A549 (cell line): ENCODE data around the gene RPRD1A. TPM values are rescaled to one million over a fixed set of nuclear protein-coding genes. Genes with fewer than 3 reads are reported as not detected.
"Not testable (repeated sequence)": the region's sequence is repeated elsewhere in the genome, so short reads cannot be mapped to it uniquely, and the experiment has no call there.

ENCODE experiments used
- ATAC-seq, 2 experiments: fragments of 200-7000 bp in 1 of 2; fragments of >200 bp in 1 of 2; cut with Nextera tagmentation in 1 of 2; cut with Tn5 transposase in 1 of 2; 3 replicates each; pipeline versions ENCODE4 v1.8.0 to v1.9.1; 2018 to 2020; ENCODE audit warnings: mild to moderate bottlenecking in 1 of 2, moderate library complexity in 1 of 2
- CTCF ChIA-PET: fragments of 300-600 bp; sonication (Branson Sonifier 250); formaldehyde crosslinking; extraction: SDS; loops from one replicate; lab custom pipeline; 2021; ENCODE audit warnings: antibody characterized with exemption, inconsistent platforms; lab: Yijun Ruan, JAX
- POLR2A ChIA-PET: fragments of 350-600 bp; formaldehyde crosslinking; extraction: SDS; loops from one replicate; lab custom pipeline; 2021; ENCODE audit warnings: antibody characterized with exemption, inconsistent platforms; lab: Yijun Ruan, JAX
- DNase-seq, 2 experiments: peaks; one replicate each; pipeline versions ENCODE4 v3.0.0 to v3.0.0-alpha.2; 2011 to 2016; ENCODE audit warnings: low read depth in 1 of 2, low spot score in 1 of 2
- FAIRE-seq: peaks from 2 replicates; lab custom pipeline; 2011; peaks lifted over from hg19 to GRCh38; lab: Jason Lieb, UNC
- H3K27ac ChIP-seq, 2 experiments: fragments of >200 bp; sonication (Bioruptor Twin); formaldehyde crosslinking; 3 replicates each; pipeline ENCODE4 v1.5.1; 2016 to 2017
- H3K4me1 ChIP-seq: fragments of >200 bp; sonication (Bioruptor Twin); formaldehyde crosslinking; 3 replicates; pipeline ENCODE4 v1.6.1; 2016
- H3K4me2 ChIP-seq: fragments of >200 bp; sonication (Bioruptor Twin); formaldehyde crosslinking; 3 replicates; pipeline ENCODE4 v1.6.1; 2016
- H3K4me3 ChIP-seq: fragments of >200 bp; sonication (Bioruptor Twin); formaldehyde crosslinking; 3 replicates; pipeline ENCODE4 v1.5.1; 2016
- H3K9me3 ChIP-seq: fragments of >200 bp; sonication (Bioruptor Twin); formaldehyde crosslinking; 3 replicates; pipeline ENCODE4 v1.6.1; 2016
- BHLHE40 ChIP-seq: IDR thresholded peaks from 2 replicates; pipeline ENCODE4 v1.6.1; 2012; ENCODE audit warnings: low read depth, low read length, inconsistent platforms
- CBX8 ChIP-seq: fragments of 200-600 bp; sonication (generic); IDR thresholded peaks from 2 replicates; pipeline ENCODE4 v1.6.1; 2016
- CEBPB ChIP-seq, 2 experiments: fragments of >200 bp in 1 of 2; sonication (Bioruptor Twin) in 1 of 2; formaldehyde crosslinking in 1 of 2; IDR thresholded peaks; 2 replicates each; pipeline ENCODE4 v1.6.1; 2012 to 2016
- CHD4 ChIP-seq: fragments of 200-600 bp; sonication (generic); IDR thresholded peaks from 2 replicates; pipeline ENCODE4 v1.6.1; 2016; ENCODE audit warnings: antibody characterized with exemption, mild to moderate bottlenecking, borderline replicate concordance
- E2F6 ChIP-seq: IDR thresholded peaks from 2 replicates; pipeline ENCODE4 v1.6.1; 2012; ENCODE audit warnings: low read depth, borderline replicate concordance
- FOSL2 ChIP-seq, 2 experiments: fragments of 450-650 bp in 1 of 2; fragments of >200 bp in 1 of 2; sonication (Bioruptor Twin) in 1 of 2; formaldehyde crosslinking; IDR thresholded peaks; 2 replicates each; pipeline versions ENCODE4 v1.5.0 to v1.6.1; 2016 to 2020; ENCODE audit warnings: mild to moderate bottlenecking in 1 of 2, moderate library complexity in 1 of 2
- HEYL ChIP-seq: fragments of 250-450 bp; sonication (Bioruptor Pico); IDR thresholded peaks from 2 replicates; pipeline ENCODE4 v1.8.0; 2021; ENCODE audit warnings: mild to moderate bottlenecking, moderate library complexity
- HOXB13 ChIP-seq: fragments of 250-450 bp; sonication (Bioruptor Pico); IDR thresholded peaks from 2 replicates; pipeline ENCODE4 v1.5.0; 2020; ENCODE audit warnings: low read depth, mild to moderate bottlenecking, moderate library complexity
- JUNB ChIP-seq: fragments of >200 bp; sonication (Bioruptor Twin); formaldehyde crosslinking; IDR thresholded peaks from 2 replicates; pipeline ENCODE4 v1.6.1; 2016
- MAFK ChIP-seq: fragments of 450-650 bp; IDR thresholded peaks from 2 replicates; pipeline ENCODE4 v1.6.1; 2014; ENCODE audit not compliant: partially characterized antibody
- POLR2AphosphoS2 ChIP-seq: conservative IDR thresholded peaks from 2 replicates; pipeline ENCODE4 v1.6.1; 2012; ENCODE audit warnings: low read length, improper control_type of control experiment, inconsistent platforms
- RNF2 ChIP-seq: fragments of 200-600 bp; sonication (generic); IDR thresholded peaks from 2 replicates; pipeline ENCODE4 v1.6.1; 2016; ENCODE audit warnings: low read depth, mild to moderate bottlenecking, antibody characterized with exemption, moderate library complexity, borderline replicate concordance
- SMC3 ChIP-seq: fragments of >200 bp; sonication (Bioruptor Twin); formaldehyde crosslinking; IDR thresholded peaks from 3 replicates; pipeline ENCODE4 v1.6.1; 2018; ENCODE audit warnings: inconsistent platforms
- TFCP2L1 ChIP-seq: fragments of 250-450 bp; sonication (Bioruptor Pico); IDR thresholded peaks from 2 replicates; pipeline ENCODE4 v1.5.0; 2021; ENCODE audit warnings: mild to moderate bottlenecking
- TP53 ChIP-seq: fragments of 250-450 bp; sonication (Bioruptor Pico); IDR thresholded peaks from 2 replicates; pipeline ENCODE4 v1.5.0; 2021; ENCODE audit warnings: mild to moderate bottlenecking, moderate library complexity
- ZFP36 ChIP-seq: fragments of 450-650 bp; IDR thresholded peaks from 2 replicates; pipeline ENCODE4 v1.6.1; 2014; ENCODE audit warnings: borderline replicate concordance; ENCODE audit not compliant: partially characterized antibody
- ZNF302 ChIP-seq: fragments of 250-450 bp; sonication (Bioruptor Pico); IDR thresholded peaks from 2 replicates; pipeline ENCODE4 v1.9.0; 2021; ENCODE audit warnings: inconsistent platforms, mild to moderate bottlenecking, moderate library complexity
- WGBS: methylation state at CpG from one replicate; pipeline ENCODE4 v1.1.6; 2017; ENCODE audit errors: missing lambda C conversion rate; 5-methylcytosine and 5-hydroxymethylcytosine counted together
- polyA plus RNA-seq, 4 experiments: library from polyadenylated mRNA; depleted of rRNA in 3 of 4; stranded (reverse); fragments of >200 nt; fragmentation: RNase III in 1 of 4; extraction: RNeasy Plus Mini Kit Qiagen cat#74134 plus additional on column Dnase treatment in 1 of 4; gene quantifications; 2 replicates in 3 of 4; 3 replicates in 1 of 4; pipeline ENCODE4 v1.2.3, GENCODE V29; 2011 to 2017

RPRD1A gene
- polyA plus RNA-seq, 2 of the 4 experiments (the other 2 are of a cell fraction) = 25.8 to 58.2 TPM

DNA sequence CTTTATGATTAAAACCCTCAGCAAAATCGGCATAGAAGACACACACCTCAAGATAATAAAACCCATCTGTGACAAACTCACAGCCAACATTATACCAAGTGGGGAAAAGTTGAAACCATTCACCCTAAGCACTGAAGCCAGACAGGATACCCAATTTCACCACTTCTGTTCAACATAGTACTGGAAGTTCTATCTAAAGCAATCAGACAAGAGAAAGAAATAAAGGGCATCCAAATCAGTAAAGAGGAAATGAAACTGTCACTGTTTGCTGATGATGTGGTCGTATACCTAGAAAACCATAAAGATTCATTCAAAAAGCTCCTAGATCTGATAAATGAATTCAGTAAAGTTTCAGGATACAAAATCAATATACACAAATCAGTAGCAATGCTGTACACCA, 16.4 kb upstream of the RPRD1A start:
- no peak for FAIRE-seq
- no peak for TF ChIP-seq ZFP36
- no peak overlapping the region for H3K27ac ChIP-seq
- no peak for ATAC-seq
- no peak overlapping the region for H3K4me3 ChIP-seq
- ChIA-PET CTCF (no interaction called here), POLR2A (no interaction called here)
- 0 out of 3 replicates have a peak, but pooled peaks cover 4% of the 10 kb centered on the region for H3K9me3 ChIP-seq
- no peak for DNase-seq
- WGBS = 46% methylated on average over 2 of the region's 2 CpGs
- no peak overlapping the region for H3K4me2 ChIP-seq
- H3K4me1 ChIP-seq = no peaks in the 10 kb centered on the region

DNA sequence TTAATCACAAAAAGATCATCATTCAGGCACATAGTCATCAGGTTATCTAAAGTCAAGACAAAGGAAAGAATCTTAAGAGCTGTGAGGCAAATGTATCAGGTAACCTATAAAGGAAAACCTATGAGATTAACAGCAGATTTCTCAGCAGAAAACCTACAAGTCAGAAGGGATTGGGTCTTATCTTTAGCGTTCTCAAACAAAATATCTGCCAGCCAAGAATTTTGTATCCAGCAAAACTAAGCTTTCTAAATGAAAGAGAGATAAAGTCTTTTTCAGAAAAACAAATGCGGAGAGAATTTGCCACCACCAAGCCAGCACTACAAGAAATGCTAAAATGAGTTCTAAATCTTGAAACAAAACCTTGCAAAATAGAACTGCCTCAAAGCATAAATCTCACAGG, 13.8 kb upstream of the RPRD1A start:
- H3K9me3 ChIP-seq, H3K4me3 ChIP-seq, DNase-seq, ATAC-seq, H3K4me2 ChIP-seq, H3K27ac ChIP-seq, FAIRE-seq, POLR2A ChIA-PET, H3K4me1 ChIP-seq, CTCF ChIA-PET: not testable (repeated sequence)
- WGBS = 70% methylated on average over 2 of the region's 2 CpGs

DNA sequence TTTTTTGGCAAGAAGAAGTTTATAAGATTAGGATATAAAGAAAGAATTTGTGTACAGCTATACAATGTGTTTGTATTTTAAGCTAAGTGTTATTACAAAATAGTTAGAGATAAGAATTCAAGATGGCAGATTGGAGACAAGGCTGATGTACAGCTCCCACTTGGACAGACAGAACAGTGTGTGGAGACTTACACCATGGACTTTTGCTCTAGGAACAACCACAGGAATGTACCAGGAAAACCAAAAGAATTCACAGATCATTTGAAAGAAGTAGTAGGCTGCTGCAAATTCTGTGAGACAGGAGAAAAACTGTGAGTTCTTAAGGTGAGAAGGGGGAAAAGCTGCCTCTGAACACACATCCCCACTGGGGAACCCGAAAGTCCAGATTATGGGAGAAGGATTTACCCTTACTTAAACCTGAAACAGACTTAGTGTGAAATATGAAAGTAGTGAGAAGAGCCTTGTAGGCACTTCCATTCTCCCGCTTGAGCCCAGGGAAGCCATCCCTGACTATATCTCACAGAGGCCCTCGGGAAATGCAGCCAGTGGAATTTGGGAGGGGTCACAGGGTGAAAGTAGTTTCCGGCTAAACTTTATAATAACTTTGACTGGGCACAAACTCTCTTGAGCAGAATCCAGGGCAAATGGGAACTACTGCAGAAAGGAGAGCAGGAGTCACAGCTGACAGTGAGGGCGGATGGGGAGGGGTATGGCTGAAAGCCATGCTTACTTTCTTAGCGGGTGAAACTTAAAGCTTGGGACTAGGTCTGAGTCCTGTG, 11.6 kb upstream of the RPRD1A start:
- H3K4me2 ChIP-seq = no peak overlapping the region
- FAIRE-seq (no peak), ATAC-seq (no peak), DNase-seq (no peak)
- 58% methylated on average over 6 of the region's 6 CpGs for WGBS
- POLR2A ChIA-PET = no interaction called here
- H3K4me3 ChIP-seq = no peak overlapping the region
- 0 out of 3 replicates have a peak, but pooled peaks cover 4% of the 10 kb centered on the region for H3K9me3 ChIP-seq
- H3K27ac ChIP-seq = no peak overlapping the region
- TF ChIP-seq CHD4 (no peak), MAFK (no peak), CBX8 (no peak), RNF2 (no peak), POLR2AphosphoS2 (no peak), TP53 (CRISPR knock-in tag) (no peak), TFCP2L1 (no peak), HOXB13 (CRISPR knock-in tag) (no peak), BHLHE40 (no peak), HEYL (CRISPR knock-in tag) (no peak)
- CTCF ChIA-PET = interaction anchor here (0.6 to 1.2 kb wide), 2 partner anchors 17 to 32 kb away, joined by 4 to 5 read pairs; no protein-coding TSS in a partner anchor
- H3K4me1 ChIP-seq = peaks cover 12% of the 10 kb centered on the region; the same call in 2 of the 3 replicates

- H3K4me3 ChIP-seq, DNase-seq, H3K27ac ChIP-seq, ATAC-seq, POLR2A ChIA-PET, FAIRE-seq, CTCF ChIA-PET, H3K9me3 ChIP-seq, H3K4me2 ChIP-seq: not testable (repeated sequence)
- no CpG with 5 or more reads among the region's 27 CpGs for WGBS
- peaks cover 12% of the 10 kb centered on the region; the same call in 2 of the 3 replicates for H3K4me1 ChIP-seq
Observed at GRCh38 chr18:36077764-36078163, 10.4 kb upstream of the RPRD1A start.

DNA sequence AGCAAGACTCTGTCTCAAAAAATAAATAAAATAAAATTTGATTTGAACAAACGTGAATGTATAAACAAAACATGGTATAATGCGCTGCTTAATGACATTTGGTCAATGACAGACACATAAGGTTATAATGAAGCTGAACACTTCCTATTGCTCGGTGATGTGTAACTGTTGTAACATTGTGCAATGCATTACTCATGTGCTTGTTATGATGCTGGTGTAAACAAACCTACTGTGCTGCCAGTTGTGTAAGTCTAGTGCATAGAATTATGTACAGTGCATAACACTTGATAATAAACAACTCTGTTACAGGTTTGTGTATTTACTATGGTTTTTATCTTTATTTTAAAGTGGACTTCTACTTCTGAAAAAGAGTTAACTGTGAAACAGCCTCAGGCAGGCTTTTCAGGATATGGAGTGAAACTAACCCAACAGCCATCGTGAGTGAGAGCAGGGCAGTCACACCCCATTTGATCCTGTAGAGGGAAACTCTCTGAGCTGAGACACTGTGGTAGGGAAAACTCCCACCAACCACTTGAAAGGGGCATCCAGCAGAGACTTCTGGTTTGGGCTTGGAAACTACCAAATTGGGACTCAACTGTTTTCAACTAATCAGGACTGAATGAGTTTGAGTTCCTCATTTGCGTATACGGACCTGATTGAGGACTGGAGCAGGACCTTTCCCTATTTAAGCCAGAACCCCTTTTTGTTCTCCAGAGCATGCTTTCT, 8.7 kb upstream of the RPRD1A start:
- ATAC-seq = peak; percentile 78 to 91
- ChIA-PET CTCF (interaction anchor here (0.9 kb wide), 1 partner anchor 20 kb away, joined by 4 read pairs; no protein-coding TSS in a partner anchor), POLR2A (no interaction called here)
- no peak for FAIRE-seq
- 45% methylated on average over 6 of the region's 6 CpGs for WGBS
- Histone ChIP-seq H3K4me2 (peak overlapping the region; percentile 52), H3K9me3 (0 out of 3 replicates have a peak, but pooled peaks cover under 1% of the 10 kb centered on the region), H3K27ac (peak overlapping the region; percentile 55 to 64; a peak in 4 of 6 replicates), H3K4me1 (peaks cover 12% of the 10 kb centered on the region; the same call in 2 of the 3 replicates), H3K4me3 (no peak overlapping the region)
- TF ChIP-seq TFCP2L1 = no peak
- TF ChIP-seq JUNB = peak; percentile 17; the same call in 1 of the 2 replicates
- TF ChIP-seq FOSL2 (IDR thresholded peaks at IDR 0.05) = no peak
- peak; percentile 90 for TF ChIP-seq FOSL2 (CRISPR knock-in tag; IDR thresholded peaks at IDR 0.05)
- TF ChIP-seq CEBPB (IDR thresholded peaks at IDR 0.05) = peak; percentile 88 to 89
- TF ChIP-seq SMC3 = no peak
- TF ChIP-seq ZNF302 = no peak
- no peak for TF ChIP-seq E2F6
- peak in 1 of 2 experiments; percentile 69 for DNase-seq
